A673 (cell line): ENCODE data around the gene DENND5A. TPM values are rescaled to one million over a fixed set of nuclear protein-coding genes. Genes with fewer than 3 reads are reported as not detected.

Source experiments
- BruUV-seq: library from RNA; stranded (reverse); fragments of 400-500 nt; replicated peaks from 2 replicates; lab custom pipeline; 2021; lab: Mats Ljungman, UMichigan
- CTCF ChIA-PET: fragments of 300-600 bp; sonication (Branson Sonifier 250); formaldehyde crosslinking; loops from one replicate; lab custom pipeline; 2022; ENCODE audit warnings: antibody characterized with exemption; lab: Charles Lee
- POLR2A ChIA-PET: fragments of 300-600 bp; sonication (Branson Sonifier 250); formaldehyde crosslinking; loops from one replicate; lab custom pipeline; 2022; ENCODE audit warnings: antibody characterized with exemption; ENCODE audit not compliant: low non-redundant PET; lab: Charles Lee
- DNase-seq: peaks from one replicate; pipeline ENCODE4 v3.0.0-alpha.2; 2015; ENCODE audit warnings: low spot score
- H3K27ac ChIP-seq: fragments of 200-600 bp; sonication (generic); 2 replicates; pipeline ENCODE4 v1.5.1; 2016; ENCODE audit warnings: mixed run types, low read depth, mild to moderate bottlenecking, mixed read lengths, antibody characterized with exemption, low read length; ENCODE audit not compliant: poor library complexity, severe bottlenecking
- H3K27me3 ChIP-seq: fragments of 200-600 bp; sonication (generic); replicated peaks from 2 replicates; pipeline ENCODE4 v1.6.1; 2017; ENCODE audit warnings: mixed run types, low read depth, mild to moderate bottlenecking, mixed read lengths, antibody characterized with exemption, low read length; ENCODE audit not compliant: insufficient read depth, poor library complexity
- H3K36me3 ChIP-seq: fragments of 200-600 bp; sonication (generic); 2 replicates; pipeline ENCODE4 v1.6.1; 2016; ENCODE audit warnings: mixed run types, mild to moderate bottlenecking, mixed read lengths, antibody characterized with exemption, low read length; ENCODE audit not compliant: insufficient read depth, poor library complexity, severe bottlenecking
- H3K4me1 ChIP-seq: fragments of 200-600 bp; sonication (generic); 2 replicates; pipeline ENCODE4 v1.6.1; 2017; ENCODE audit warnings: mixed run types, mild to moderate bottlenecking, mixed read lengths, antibody characterized with exemption, low read length; ENCODE audit not compliant: insufficient read depth, poor library complexity, severe bottlenecking
- H3K4me3 ChIP-seq: fragments of 200-600 bp; sonication (generic); 2 replicates; pipeline ENCODE4 v1.5.1; 2016; ENCODE audit warnings: low read depth, mixed run types, mild to moderate bottlenecking, mixed read lengths, low read length; ENCODE audit not compliant: poor library complexity, severe bottlenecking
- H3K9me3 ChIP-seq: fragments of 200-600 bp; sonication (generic); 2 replicates; pipeline ENCODE4 v1.6.1; 2016; ENCODE audit warnings: mixed run types, low read depth, mild to moderate bottlenecking, mixed read lengths, antibody characterized with exemption, low read length; ENCODE audit not compliant: poor library complexity, severe bottlenecking
- CTCF ChIP-seq: fragments of 300-800, 200-600 bp; sonication (generic); conservative IDR thresholded peaks from 2 replicates; pipeline ENCODE4 v1.5.1; 2017; ENCODE audit warnings: low read depth, mild to moderate bottlenecking, antibody characterized with exemption, low read length, moderate library complexity, mixed read lengths
- EZH2 ChIP-seq: fragments of 200-600 bp; sonication (generic); IDR thresholded peaks from 2 replicates; pipeline ENCODE4 v1.6.1; 2017; ENCODE audit warnings: borderline replicate concordance, low read depth, mild to moderate bottlenecking, mixed read lengths, antibody characterized with exemption, low read length; ENCODE audit not compliant: poor library complexity, severe bottlenecking
- intact Hi-C: fragments of 100-400 bp; cut with micrococcal nuclease; formaldehyde crosslinking; loops from one replicate; pipeline ENCODE4 v1.10.0; 2022; ENCODE audit not compliant: unreplicated experiment
- total RNA-seq: library from RNA; stranded (reverse); gene quantifications from 2 replicates; pipeline ENCODE4 v1.2.3, GENCODE V29; 2021

Gene DENND5A
- total RNA-seq, 1 experiment from 2014 or later = 65.4 TPM

GRCh38 chr11:9150501-9150900 lies 114.6 kb downstream of the DENND5A start:
- H3K27me3 ChIP-seq = no peaks in the 10 kb centered on the region
- H3K9me3 ChIP-seq = no peaks in the 10 kb centered on the region
- POLR2A ChIA-PET = no interaction called here
- CTCF ChIA-PET = no interaction called here
- intact Hi-C loops = no loop called here
- TF ChIP-seq EZH2 (no peak), CTCF (no peak)
- H3K4me1 ChIP-seq = no peaks in the 10 kb centered on the region
- no TSS peak for BruUV-seq
- H3K36me3 ChIP-seq = peaks cover 32% of the 10 kb centered on the region
- DNase-seq = no peak
- H3K27ac ChIP-seq = no peak overlapping the region
- H3K4me3 ChIP-seq = no peak overlapping the region

DNA sequence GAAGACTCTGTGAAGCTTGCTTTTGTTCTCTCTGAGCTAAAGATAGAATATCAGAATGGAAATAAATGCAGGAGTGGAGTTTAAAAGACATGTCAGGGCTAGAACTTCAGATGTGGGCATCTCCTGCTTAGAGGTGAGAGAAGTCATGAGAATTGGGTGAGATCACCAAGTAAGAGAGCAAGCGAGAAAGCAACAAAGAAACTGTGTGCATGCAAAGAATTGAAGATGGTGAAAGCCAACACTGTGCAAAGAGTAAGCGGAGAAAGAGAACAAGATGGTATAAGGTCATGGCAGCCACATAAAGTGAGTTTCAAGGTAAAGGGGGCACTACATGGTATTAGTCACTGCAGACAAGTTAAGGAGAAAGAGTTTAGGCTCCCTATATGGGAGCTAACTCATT lies 116.4 kb downstream of the DENND5A start:
- H3K9me3 ChIP-seq = no peaks in the 10 kb centered on the region
- BruUV-seq = no TSS peak
- no peak overlapping the region for H3K4me3 ChIP-seq
- ChIA-PET CTCF (no interaction called here), POLR2A (no interaction called here)
- intact Hi-C loops = no loop called here
- TF ChIP-seq EZH2 = no peak
- no peak for TF ChIP-seq CTCF
- no peaks in the 10 kb centered on the region for H3K27me3 ChIP-seq
- H3K36me3 ChIP-seq = peaks cover 32% of the 10 kb centered on the region
- DNase-seq = no peak
- no peaks in the 10 kb centered on the region for H3K4me1 ChIP-seq
- no peak overlapping the region for H3K27ac ChIP-seq

DNA sequence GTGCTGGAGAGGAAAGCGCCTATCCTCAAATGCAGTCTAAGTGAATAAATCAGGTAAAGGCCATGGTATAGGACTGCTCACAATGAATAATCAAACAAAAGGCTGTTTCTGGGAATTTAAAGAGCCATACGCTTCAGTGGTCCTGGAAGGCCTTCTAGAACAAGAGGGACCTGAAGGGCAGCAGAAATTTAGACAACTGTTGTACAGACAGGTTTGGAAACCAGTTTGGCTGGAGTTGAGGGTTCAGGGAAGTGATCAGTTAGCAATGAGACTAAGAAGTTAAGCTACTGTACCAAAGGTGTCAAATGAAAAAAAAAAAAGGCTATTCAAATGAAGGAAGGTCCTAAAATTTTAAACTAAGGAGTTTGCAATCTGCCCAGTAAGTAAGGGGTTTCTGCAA lies 117.1 kb downstream of the DENND5A start:
- no peaks in the 10 kb centered on the region for H3K27me3 ChIP-seq
- ChIA-PET CTCF (no interaction called here), POLR2A (no interaction called here)
- intact Hi-C loops = no loop called here
- BruUV-seq = no TSS peak
- peaks cover 32% of the 10 kb centered on the region for H3K36me3 ChIP-seq
- no peak for DNase-seq
- TF ChIP-seq EZH2 (no peak), CTCF (no peak)
- H3K27ac ChIP-seq = no peak overlapping the region
- H3K9me3 ChIP-seq = no peaks in the 10 kb centered on the region
- no peak overlapping the region for H3K4me3 ChIP-seq
- H3K4me1 ChIP-seq = no peaks in the 10 kb centered on the region
